NB4 (cell line): ENCODE results near the gene POM121.
"Not testable (repeated sequence)": the region's sequence is repeated elsewhere in the genome, so short reads cannot be mapped to it uniquely, and the experiment has no call there.

Experiments
- MAX ChIP-seq: IDR thresholded peaks from 2 replicates; pipeline ENCODE4 v1.6.1; 2011; ENCODE audit warnings: low read depth, low read length
- TF ChIP-seq, protein P1 (sequence below): IDR thresholded peaks from one replicate; pipeline ENCODE4 v1.5.1; 2012; ENCODE audit warnings: low read depth, low read length

DNA sequence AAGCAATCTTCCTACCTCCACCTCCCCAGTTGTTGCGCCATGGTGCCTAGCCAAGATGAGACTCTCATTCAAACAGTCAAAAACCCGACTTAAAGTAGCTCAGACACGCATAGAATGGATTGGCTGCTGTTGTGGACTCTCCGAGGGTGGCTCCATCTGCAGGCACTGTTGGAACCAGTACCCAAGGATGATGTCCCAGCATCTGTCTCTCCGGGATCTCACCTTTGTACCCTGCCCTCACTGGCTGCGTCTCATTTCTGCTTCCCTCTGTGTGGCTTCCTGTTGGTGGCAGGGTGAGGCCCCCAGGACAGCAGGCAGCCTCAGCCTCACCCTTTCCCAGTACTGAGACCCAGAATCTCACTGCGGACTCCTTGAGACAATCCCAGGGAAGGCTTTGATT, 49.9 kb downstream of the POM121 start:
- TF ChIP-seq MAX = not testable (repeated sequence)
- TF ChIP-seq, protein P1, sequence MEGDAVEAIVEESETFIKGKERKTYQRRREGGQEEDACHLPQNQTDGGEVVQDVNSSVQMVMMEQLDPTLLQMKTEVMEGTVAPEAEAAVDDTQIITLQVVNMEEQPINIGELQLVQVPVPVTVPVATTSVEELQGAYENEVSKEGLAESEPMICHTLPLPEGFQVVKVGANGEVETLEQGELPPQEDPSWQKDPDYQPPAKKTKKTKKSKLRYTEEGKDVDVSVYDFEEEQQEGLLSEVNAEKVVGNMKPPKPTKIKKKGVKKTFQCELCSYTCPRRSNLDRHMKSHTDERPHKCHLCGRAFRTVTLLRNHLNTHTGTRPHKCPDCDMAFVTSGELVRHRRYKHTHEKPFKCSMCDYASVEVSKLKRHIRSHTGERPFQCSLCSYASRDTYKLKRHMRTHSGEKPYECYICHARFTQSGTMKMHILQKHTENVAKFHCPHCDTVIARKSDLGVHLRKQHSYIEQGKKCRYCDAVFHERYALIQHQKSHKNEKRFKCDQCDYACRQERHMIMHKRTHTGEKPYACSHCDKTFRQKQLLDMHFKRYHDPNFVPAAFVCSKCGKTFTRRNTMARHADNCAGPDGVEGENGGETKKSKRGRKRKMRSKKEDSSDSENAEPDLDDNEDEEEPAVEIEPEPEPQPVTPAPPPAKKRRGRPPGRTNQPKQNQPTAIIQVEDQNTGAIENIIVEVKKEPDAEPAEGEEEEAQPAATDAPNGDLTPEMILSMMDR = not testable (repeated sequence)
